RWPE2 (cell line): Measurements from ENCODE around the gene ARSK.
"Not testable (repeated sequence)": the region's sequence is repeated elsewhere in the genome, so short reads cannot be mapped to it uniquely, and the experiment has no call there.

Source experiments
- ATAC-seq: fragments of 200-7000 bp; cut with Tn5 transposase; 3 replicates; pipeline ENCODE4 v1.9.1; 2021; ENCODE audit warnings: low read depth
- DNase-seq: peaks from one replicate; pipeline ENCODE4 v3.0.0-alpha.2; 2020; ENCODE audit warnings: low spot score
- H3K27ac ChIP-seq: fragments of 450-650 bp; 2 replicates; pipeline ENCODE4 v1.5.1; 2017; ENCODE audit warnings: mild to moderate bottlenecking; ENCODE audit not compliant: poor library complexity, severe bottlenecking
- H3K27me3 ChIP-seq: fragments of 250-450 bp; sonication (Bioruptor Pico); 2 replicates; pipeline ENCODE4 v1.5.1; 2021; ENCODE audit warnings: mild to moderate bottlenecking, moderate library complexity; ENCODE audit not compliant: insufficient read depth, poor library complexity, severe bottlenecking
- H3K36me3 ChIP-seq: fragments of 250-450 bp; sonication (Bioruptor Pico); 2 replicates; pipeline ENCODE4 v1.5.1; 2020; ENCODE audit warnings: low read depth, mild to moderate bottlenecking, moderate library complexity
- H3K4me1 ChIP-seq: fragments of 250-450 bp; sonication (Bioruptor Pico); 2 replicates; pipeline ENCODE4 v1.5.1; 2021; ENCODE audit warnings: mild to moderate bottlenecking, moderate library complexity; ENCODE audit not compliant: insufficient read depth, poor library complexity, severe bottlenecking
- H3K4me3 ChIP-seq: fragments of 250-450 bp; sonication (Bioruptor Pico); 2 replicates; pipeline ENCODE4 v1.5.1; 2021; ENCODE audit warnings: mild to moderate bottlenecking, moderate library complexity; ENCODE audit not compliant: severe bottlenecking
- H3K9me3 ChIP-seq: fragments of 250-450 bp; sonication (Bioruptor Pico); 2 replicates; pipeline ENCODE4 v1.5.1; 2021; ENCODE audit warnings: mild to moderate bottlenecking, moderate library complexity; ENCODE audit not compliant: severe bottlenecking
- TF ChIP-seq, protein P1 (sequence below): fragments of 450-650 bp; IDR thresholded peaks from one replicate; pipeline ENCODE4 v1.5.1; 2017; ENCODE audit warnings: mild to moderate bottlenecking, moderate library complexity; ENCODE audit not compliant: poor library complexity, severe bottlenecking

ARSK gene

DNA sequence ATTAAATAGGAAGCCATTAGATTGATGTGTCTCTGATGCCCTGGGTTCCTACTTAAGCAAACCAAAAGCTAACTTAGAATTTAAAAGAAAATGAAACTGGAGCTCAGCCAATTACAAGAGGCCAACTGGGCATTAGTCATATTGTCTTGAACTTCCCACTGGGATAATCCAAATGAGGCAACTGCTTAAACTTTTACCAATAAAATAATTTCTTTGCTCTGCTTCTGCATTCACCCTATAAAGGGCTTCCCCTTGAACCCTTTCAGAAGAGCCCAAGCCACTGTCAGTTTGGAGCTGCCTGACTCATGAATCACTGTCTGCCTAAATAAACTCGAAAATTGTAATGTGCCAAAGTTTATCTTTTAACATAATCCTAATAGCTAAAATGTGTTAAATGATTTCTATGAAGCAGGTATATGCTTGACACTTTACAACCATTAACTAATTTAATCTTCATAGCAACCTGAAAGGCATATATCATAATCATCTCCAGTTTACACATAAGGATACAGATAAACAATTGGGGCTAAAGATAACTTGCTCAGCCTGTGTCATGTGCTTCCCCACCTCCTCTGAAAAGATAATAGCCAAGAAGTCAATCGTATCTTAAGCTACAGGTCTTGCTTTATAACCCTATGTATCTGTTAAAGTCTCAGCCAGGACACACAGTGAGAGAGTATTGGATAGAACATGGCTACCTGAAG, 76.5 kb downstream of the ARSK start:
- peak; percentile 58 for ATAC-seq
- H3K36me3 ChIP-seq = no peaks in the 10 kb centered on the region
- H3K27ac ChIP-seq = peak overlapping the region; percentile 3
- peaks cover 10% of the 10 kb centered on the region for H3K4me1 ChIP-seq
- TF ChIP-seq, protein P1, sequence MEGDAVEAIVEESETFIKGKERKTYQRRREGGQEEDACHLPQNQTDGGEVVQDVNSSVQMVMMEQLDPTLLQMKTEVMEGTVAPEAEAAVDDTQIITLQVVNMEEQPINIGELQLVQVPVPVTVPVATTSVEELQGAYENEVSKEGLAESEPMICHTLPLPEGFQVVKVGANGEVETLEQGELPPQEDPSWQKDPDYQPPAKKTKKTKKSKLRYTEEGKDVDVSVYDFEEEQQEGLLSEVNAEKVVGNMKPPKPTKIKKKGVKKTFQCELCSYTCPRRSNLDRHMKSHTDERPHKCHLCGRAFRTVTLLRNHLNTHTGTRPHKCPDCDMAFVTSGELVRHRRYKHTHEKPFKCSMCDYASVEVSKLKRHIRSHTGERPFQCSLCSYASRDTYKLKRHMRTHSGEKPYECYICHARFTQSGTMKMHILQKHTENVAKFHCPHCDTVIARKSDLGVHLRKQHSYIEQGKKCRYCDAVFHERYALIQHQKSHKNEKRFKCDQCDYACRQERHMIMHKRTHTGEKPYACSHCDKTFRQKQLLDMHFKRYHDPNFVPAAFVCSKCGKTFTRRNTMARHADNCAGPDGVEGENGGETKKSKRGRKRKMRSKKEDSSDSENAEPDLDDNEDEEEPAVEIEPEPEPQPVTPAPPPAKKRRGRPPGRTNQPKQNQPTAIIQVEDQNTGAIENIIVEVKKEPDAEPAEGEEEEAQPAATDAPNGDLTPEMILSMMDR = no peak
- H3K27me3 ChIP-seq = no peaks in the 10 kb centered on the region
- no peaks in the 10 kb centered on the region for H3K9me3 ChIP-seq
- no peak overlapping the region for H3K4me3 ChIP-seq
- no peak for DNase-seq

DNA sequence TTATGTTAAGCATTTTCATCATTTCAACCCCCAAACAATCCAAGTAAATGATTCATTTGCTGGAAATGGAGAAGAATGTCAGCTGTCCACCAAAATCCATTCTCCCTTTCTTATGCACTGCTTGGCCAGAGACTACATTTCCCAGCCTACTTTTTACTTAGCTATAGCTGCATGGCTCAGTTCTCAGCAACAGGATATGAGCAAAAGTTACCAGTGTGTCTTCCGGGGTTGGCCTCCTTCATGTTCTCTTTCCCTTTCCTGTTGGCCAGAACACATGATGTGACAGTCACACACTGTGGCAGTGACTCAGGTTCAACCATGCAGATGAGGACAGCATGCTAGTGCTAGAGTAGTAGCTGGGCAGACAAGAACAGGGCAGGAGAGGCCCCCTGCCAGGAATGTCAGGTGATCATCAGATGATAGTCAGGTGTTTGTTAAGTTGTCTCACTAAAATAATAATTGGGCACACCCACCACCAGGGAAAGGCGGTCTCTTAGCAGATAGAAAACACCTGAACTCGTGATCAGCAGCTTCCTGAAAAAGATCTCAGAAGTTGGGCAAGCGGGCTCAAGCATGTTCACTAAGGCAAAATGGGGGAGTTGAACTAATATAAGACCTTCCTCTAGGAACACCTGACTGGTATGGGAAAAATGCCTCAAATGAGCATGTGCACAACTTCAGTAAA, 77.2 kb downstream of the ARSK start:
- Histone ChIP-seq H3K4me1 (peaks cover 10% of the 10 kb centered on the region), H3K27ac (peak overlapping the region; percentile 3), H3K4me3 (no peak overlapping the region), H3K9me3 (no peaks in the 10 kb centered on the region), H3K36me3 (no peaks in the 10 kb centered on the region), H3K27me3 (no peaks in the 10 kb centered on the region)
- TF ChIP-seq, protein P1 = no peak
- ATAC-seq (peak; percentile 68), DNase-seq (no peak)

DNA sequence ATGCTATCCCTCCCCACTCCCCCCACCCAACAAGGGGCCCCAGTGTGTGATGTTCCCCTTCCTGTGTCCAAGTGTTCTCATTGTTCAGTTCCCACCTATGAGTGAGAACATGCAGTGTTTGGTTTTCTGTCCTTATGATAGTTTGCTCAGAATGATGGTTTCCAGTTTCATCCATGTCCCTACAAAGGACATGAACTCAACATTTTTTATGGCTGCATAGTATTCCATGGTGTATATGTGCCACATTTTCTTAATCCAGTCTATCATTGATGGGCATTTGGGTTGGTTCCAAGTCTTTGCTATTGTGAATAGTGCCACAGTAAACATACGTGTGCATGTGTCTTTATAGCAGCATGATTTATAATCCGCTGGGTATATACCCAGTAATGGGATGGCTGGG, 78.0 kb downstream of the ARSK start:
- not testable (repeated sequence) for H3K4me3 ChIP-seq

DNA sequence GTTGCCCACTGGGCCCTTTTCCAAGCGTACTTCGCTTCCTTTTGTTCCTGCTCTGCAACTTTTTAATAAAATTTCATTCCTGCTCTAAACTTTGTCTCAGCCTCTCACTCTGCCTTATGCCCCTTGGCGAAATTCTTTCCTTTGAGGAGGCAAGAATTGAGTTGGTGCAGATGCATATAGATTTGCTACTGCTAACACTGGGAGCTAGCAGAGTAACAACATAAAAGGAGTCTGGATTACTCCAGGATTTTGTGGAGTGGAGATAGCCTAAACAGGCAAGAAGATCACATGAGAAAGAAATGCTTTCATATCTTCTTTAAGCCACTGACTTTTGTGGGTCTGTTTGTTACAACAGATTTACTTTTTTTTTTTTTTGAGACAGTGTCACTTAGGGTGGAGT, 78.8 kb downstream of the ARSK start:
- no peak overlapping the region for H3K4me3 ChIP-seq
- TF ChIP-seq, protein P1 = no peak
- no peak overlapping the region for H3K27ac ChIP-seq
- H3K9me3 ChIP-seq = no peaks in the 10 kb centered on the region
- no peaks in the 10 kb centered on the region for H3K27me3 ChIP-seq
- no peaks in the 10 kb centered on the region for H3K36me3 ChIP-seq
- peaks cover 10% of the 10 kb centered on the region for H3K4me1 ChIP-seq
- ATAC-seq = no peak
- DNase-seq = no peak

More for the DNA sequence above, 78.0 kb downstream of the ARSK start:
- H3K27me3 ChIP-seq, H3K36me3 ChIP-seq, H3K27ac ChIP-seq, H3K4me1 ChIP-seq, ATAC-seq, H3K9me3 ChIP-seq, DNase-seq: not testable (repeated sequence)

DNA sequence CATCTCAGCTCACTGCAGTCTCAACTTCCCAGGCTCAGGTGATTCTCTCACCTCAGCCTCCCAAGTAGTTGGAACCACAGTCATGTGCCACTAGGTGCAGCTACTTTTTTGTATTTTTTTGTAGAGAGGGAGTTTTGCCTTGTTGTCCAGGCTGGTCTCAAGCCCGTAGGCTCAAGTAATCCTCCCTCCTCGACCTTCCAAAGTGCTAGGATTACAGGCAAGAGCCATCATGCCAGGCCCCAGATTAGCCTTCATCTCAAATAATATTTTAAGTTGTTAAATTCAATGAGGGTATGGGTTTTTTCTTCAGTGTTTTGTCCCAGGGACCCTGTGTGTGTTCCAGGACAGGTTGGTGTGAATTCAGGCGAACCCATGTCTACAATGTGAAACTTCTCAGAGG, 79.2 kb downstream of the ARSK start:
- Histone ChIP-seq H3K4me3 (no peak overlapping the region), H3K27ac (no peak overlapping the region), H3K4me1 (peaks cover 10% of the 10 kb centered on the region), H3K9me3 (no peaks in the 10 kb centered on the region), H3K27me3 (no peaks in the 10 kb centered on the region), H3K36me3 (no peaks in the 10 kb centered on the region)
- no peak for DNase-seq
- TF ChIP-seq, protein P1 = no peak
- ATAC-seq = no peak
